Epithelial cell of proximal tubule (primary cell): Measurements from ENCODE around the gene CHD9. TPM values are rescaled to one million over a fixed set of nuclear protein-coding genes. Genes with fewer than 3 reads are reported as not detected.

ENCODE experiments used
- DNase-seq: peaks from one replicate; pipeline ENCODE4 v3.0.0-alpha.2; 2011; ENCODE audit warnings: low read depth
- H3K4me3 ChIP-seq: 2 replicates; pipeline ENCODE4 v1.5.1; 2011; ENCODE audit warnings: low read depth, mild to moderate bottlenecking, low read length
- CTCF ChIP-seq: conservative IDR thresholded peaks from 2 replicates; pipeline ENCODE4 v1.5.1; 2012; ENCODE audit warnings: low read depth, mild to moderate bottlenecking, low read length
- total RNA-seq: library from RNA; depleted of rRNA; stranded (reverse); fragments of >200 nt; gene quantifications from 2 replicates; pipeline ENCODE4 v1.2.3, GENCODE V29; 2015

The CHD9 gene
- 10.6 and 14.6 TPM in 2 replicates for total RNA-seq

GRCh38 chr16:53054670-53055485 lies at the start of gene CHD9:
Gene CHD9 (plus strand): TSS chr16:53054991. CDS start chr16:53156090, 101,099 bp downstream.
- TF ChIP-seq CTCF, result peak; percentile 93
- peak within 1 kb of the TSS; percentile 80 for H3K4me3 ChIP-seq
- DNase-seq, result no peak

- TF ChIP-seq CTCF, result peak; percentile 10
- no peak overlapping the region for H3K4me3 ChIP-seq
- DNase-seq, result no peak
These were observed 47.7 kb upstream of the CHD9 start for GRCh38 chr16:53007095-53007494.

GRCh38 chr16:53014287-53014686 lies 40.5 kb upstream of the CHD9 start:
- DNase-seq, result no peak
- TF ChIP-seq CTCF, result no peak

GRCh38 chr16:53018834-53019416 lies 35.9 kb upstream of the CHD9 start:
- H3K4me3 ChIP-seq, result no peak overlapping the region
- TF ChIP-seq CTCF, result no peak
- no peak for DNase-seq

More at GRCh38 chr16:53014287-53014686, 40.5 kb upstream of the CHD9 start:
- no peak overlapping the region for H3K4me3 ChIP-seq

GRCh38 chr16:53022374-53022773 lies 32.4 kb upstream of the CHD9 start:
- no peak overlapping the region for H3K4me3 ChIP-seq
- DNase-seq, result no peak
- peak; percentile 75 for TF ChIP-seq CTCF

GRCh38 chr16:53024045-53024444 lies 30.7 kb upstream of the CHD9 start:
- no peak for TF ChIP-seq CTCF
- DNase-seq, result no peak
- no peak overlapping the region for H3K4me3 ChIP-seq
